ENCODE results near the gene ING3. TPM values are rescaled to one million over a fixed set of nuclear protein-coding genes. Genes with fewer than 3 reads are reported as not detected.

Gene ING3
- polyA plus RNA-seq, 1 of the 3 experiments (the other 2 are of a cell fraction) = 8.3 TPM

- TF ChIP-seq REST (IDR thresholded peaks at IDR 0.05; ENCODE audit: low read depth, low read length) (no peak), MXI1 (IDR thresholded peaks at IDR 0.05; ENCODE audit: low read depth, low read length) (no peak), USF1 (IDR thresholded peaks at IDR 0.05; ENCODE audit: borderline replicate concordance, low read depth) (no peak), SMC3 (IDR thresholded peaks at IDR 0.05; ENCODE audit: low read depth, low read length) (no peak), TCF12 (IDR thresholded peaks at IDR 0.05) (no peak), PBX3 (IDR thresholded peaks at IDR 0.05) (no peak)
These were observed 23.0 kb upstream of the ING3 start (continued) for GRCh38 chr7:120927454-120928103.

- CTCF ChIA-PET = interaction anchor here (0.9 to 1.6 kb wide), 3 partner anchors 11 to 139 kb away, joined by 3 to 5 read pairs (median 4); no protein-coding TSS in a partner anchor
These were observed 19.3 kb upstream of the ING3 start for GRCh38 chr7:120931243-120931642.

GRCh38 chr7:120933475-120933874, 17.1 kb upstream of the ING3 start:
- Histone ChIP-seq H3K9me2 (no peaks in the 10 kb centered on the region), H3K27ac (ENCODE audit: low read depth in 2 of 2, low read length in 1 of 2) (no peak overlapping the region), H3K36me3 (replicated peaks in 1 of 2; ENCODE audit: control insufficient read depth in 1 of 2, insufficient read depth in 2 of 2, low read length in 1 of 2) (no peaks in the 10 kb centered on the region), H3F3A (replicated peaks; ENCODE audit: insufficient read depth) (no peaks in the 10 kb centered on the region), H3K9me3 (no peaks in the 10 kb centered on the region), H3K9ac (no peak overlapping the region), H3K27me3 (ENCODE audit: insufficient read depth) (no peaks in the 10 kb centered on the region), H2AFZ (ENCODE audit: low read depth) (no peak overlapping the region), H3K79me2 (ENCODE audit: insufficient read depth) (no peaks in the 10 kb centered on the region), H4K20me1 (ENCODE audit: insufficient read depth) (no peaks in the 10 kb centered on the region), H3K4me2 (no peak overlapping the region), H3K4me3 (ENCODE audit: low read depth in 2 of 2, low read length in 1 of 2) (no peak overlapping the region), H3K4me1 (ENCODE audit: control insufficient read depth in 1 of 2, insufficient read depth in 2 of 2, low read depth in 1 of 2, low read length in 1 of 2) (no peaks in the 10 kb centered on the region)
- no peak for DNase-seq
- POLR2A ChIA-PET = no interaction called here
- 31% methylated on average over 1 of the region's 1 CpG for WGBS (ENCODE audit: low lambda C conversion rate)
- CTCF ChIA-PET = interaction anchor here (0.7 to 2.1 kb wide), 4 partner anchors 127 to 462 kb away, joined by 3 to 7 read pairs (median 3); partner anchors contain the start of gene FAM3C
- no peak for TF ChIP-seq CHD2 (IDR thresholded peaks at IDR 0.05; ENCODE audit: low read length, partially characterized antibody)
- no peak for TF ChIP-seq NRF1 (IDR thresholded peaks at IDR 0.05; ENCODE audit: low read depth, low read length)
- no peak for TF ChIP-seq REST (IDR thresholded peaks at IDR 0.05; ENCODE audit: low read depth, low read length)
- TF ChIP-seq RCOR1 (IDR thresholded peaks at IDR 0.05; ENCODE audit: low read length) = no peak
- no peak for TF ChIP-seq MAX (IDR thresholded peaks at IDR 0.05; ENCODE audit: low read depth)
- TF ChIP-seq FOSL2 (IDR thresholded peaks at IDR 0.05; ENCODE audit: borderline replicate concordance, low read depth) = no peak
- TF ChIP-seq TEAD4 (IDR thresholded peaks at IDR 0.05; ENCODE audit: borderline replicate concordance, insufficient read depth) = no peak
- no peak for TF ChIP-seq YY1 (IDR thresholded peaks at IDR 0.05; ENCODE audit: low read depth)

More at GRCh38 chr7:120931243-120931642, 19.3 kb upstream of the ING3 start:
- H3K27me3 ChIP-seq (ENCODE audit: insufficient read depth) = no peaks in the 10 kb centered on the region; the same call in 1 of the 2 replicates
- no peaks in the 10 kb centered on the region for H3F3A ChIP-seq (replicated peaks; ENCODE audit: insufficient read depth)
- H3K36me3 ChIP-seq (replicated peaks in 1 of 2; ENCODE audit: control insufficient read depth in 1 of 2, insufficient read depth in 2 of 2, low read length in 1 of 2) = no peaks in the 10 kb centered on the region
- H3K4me3 ChIP-seq (ENCODE audit: low read depth in 2 of 2, low read length in 1 of 2) = no peak overlapping the region
- TF ChIP-seq FOXM1 (IDR thresholded peaks at IDR 0.05; ENCODE audit: low read depth) = 0 out of 2 replicates have a peak, but pooled peaks have one; percentile 20
- TF ChIP-seq TEAD4 (IDR thresholded peaks at IDR 0.05; ENCODE audit: borderline replicate concordance, insufficient read depth) = no peak
- no peaks in the 10 kb centered on the region for H4K20me1 ChIP-seq (ENCODE audit: insufficient read depth)
- no peak overlapping the region for H2AFZ ChIP-seq (ENCODE audit: low read depth)
- no peaks in the 10 kb centered on the region for H3K9me3 ChIP-seq
- no peak for DNase-seq
- 0 out of 2 replicates have a peak, but pooled peaks cover 3% of the 10 kb centered on the region for H3K9me2 ChIP-seq
- no peak overlapping the region for H3K9ac ChIP-seq
- POLR2A ChIA-PET = no interaction called here
- 28% methylated on average over 1 of the region's 1 CpG for WGBS (ENCODE audit: low lambda C conversion rate)
- H3K79me2 ChIP-seq (ENCODE audit: insufficient read depth) = no peaks in the 10 kb centered on the region
- no peak overlapping the region for H3K27ac ChIP-seq (ENCODE audit: low read depth in 2 of 2, low read length in 1 of 2)
- no peak overlapping the region for H3K4me2 ChIP-seq
- H3K4me1 ChIP-seq (ENCODE audit: control insufficient read depth in 1 of 2, insufficient read depth in 2 of 2, low read depth in 1 of 2, low read length in 1 of 2) = no peaks in the 10 kb centered on the region

Measured in SK-N-SH (cell line).